Amniotic epithelial cell (primary cell): ENCODE data around the gene FNDC3B.

Experiments
- DNase-seq: peaks from one replicate; pipeline ENCODE4 v3.0.0-alpha.2; 2010; ENCODE audit warnings: low read depth

FNDC3B gene

DNA sequence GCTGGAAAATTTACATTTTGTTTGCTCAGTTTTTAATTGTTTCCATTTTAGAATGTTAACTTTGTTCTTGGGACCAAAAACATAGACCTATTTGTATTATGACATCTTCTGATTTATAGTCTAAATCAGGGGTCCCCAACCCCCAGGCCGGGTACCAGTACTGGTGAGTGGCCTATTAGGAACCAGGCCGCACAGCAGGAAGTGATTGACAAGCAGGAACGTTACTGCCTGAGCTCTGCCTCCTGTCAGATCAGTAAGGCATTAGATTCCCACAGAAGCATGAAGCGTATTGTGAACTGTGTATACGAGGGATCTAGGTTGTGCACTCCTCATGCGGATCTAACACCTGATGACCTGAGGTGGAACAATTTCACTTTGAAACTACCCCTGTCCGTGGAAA, 357.0 kb downstream of the FNDC3B start:
- DNase-seq = no peak

DNA sequence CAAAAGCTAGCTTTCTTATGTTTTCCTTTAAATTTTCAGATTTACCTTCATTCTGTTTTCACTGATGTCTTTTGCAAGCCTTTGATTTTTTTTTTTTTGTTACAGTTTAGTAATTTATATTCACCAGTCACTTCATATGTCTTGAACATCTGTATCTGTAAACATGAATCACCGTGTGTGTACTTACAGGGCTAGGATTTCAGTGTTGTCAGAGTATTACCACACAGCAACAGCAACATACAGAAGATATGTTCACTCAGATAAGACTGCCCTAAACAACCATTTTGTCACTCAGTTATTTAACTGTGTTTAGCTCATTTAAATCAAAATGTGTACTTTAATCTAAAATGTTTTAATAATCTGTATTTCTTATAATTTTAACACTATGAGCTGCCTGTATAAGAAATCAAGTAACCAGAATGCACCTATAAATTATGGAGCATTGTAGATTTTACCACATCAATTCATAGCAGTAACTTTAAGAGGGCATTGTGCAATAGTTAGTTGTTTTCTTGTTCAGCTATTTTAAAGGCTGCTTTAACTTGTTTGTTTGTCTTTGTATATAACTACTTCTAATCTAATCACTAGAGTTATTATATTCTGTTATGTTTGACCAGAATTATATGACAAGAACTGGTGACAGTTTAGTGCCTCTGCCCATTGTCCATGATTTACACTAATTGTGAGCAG, 358.5 kb downstream of the FNDC3B start:
- DNase-seq = peak; percentile 97

DNA sequence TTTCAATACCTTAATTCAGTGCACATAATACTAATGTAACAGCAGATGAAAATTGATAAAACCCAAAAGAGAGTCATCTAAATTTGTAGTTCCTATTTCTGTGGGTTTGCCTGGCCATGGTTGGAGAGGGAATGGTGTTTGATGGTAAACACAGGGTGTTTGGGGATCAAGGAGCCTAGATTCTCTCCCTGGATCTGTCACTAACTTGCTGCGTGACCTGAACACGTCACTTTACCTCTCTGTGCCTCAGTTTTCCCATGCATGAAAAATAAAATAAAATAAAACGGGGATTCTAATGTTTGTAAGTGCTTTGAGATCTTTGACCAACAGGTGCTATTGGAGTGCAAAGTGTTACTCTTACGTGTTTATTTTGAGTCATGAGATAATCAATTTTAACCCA, 359.1 kb downstream of the FNDC3B start:
- no peak for DNase-seq

DNA sequence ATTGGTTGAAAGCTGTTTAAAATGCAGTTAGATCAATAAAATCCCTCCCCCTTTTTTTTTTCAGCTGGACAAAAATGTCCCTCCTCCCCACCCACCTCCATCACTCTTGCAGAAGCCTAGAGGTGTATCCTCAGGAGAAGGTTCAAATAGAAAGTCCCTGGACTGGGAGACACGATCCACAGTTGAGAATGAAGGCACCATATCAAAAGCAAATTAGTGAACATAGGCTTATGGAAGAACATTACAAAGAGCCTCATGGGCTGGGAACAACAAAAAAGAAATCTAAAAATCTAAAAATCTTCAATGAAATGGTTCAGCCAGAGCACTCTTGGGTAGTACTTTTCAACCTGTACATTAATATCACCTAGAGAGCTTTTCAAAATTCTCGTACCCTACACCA, 362.7 kb downstream of the FNDC3B start:
- DNase-seq = no peak

DNA sequence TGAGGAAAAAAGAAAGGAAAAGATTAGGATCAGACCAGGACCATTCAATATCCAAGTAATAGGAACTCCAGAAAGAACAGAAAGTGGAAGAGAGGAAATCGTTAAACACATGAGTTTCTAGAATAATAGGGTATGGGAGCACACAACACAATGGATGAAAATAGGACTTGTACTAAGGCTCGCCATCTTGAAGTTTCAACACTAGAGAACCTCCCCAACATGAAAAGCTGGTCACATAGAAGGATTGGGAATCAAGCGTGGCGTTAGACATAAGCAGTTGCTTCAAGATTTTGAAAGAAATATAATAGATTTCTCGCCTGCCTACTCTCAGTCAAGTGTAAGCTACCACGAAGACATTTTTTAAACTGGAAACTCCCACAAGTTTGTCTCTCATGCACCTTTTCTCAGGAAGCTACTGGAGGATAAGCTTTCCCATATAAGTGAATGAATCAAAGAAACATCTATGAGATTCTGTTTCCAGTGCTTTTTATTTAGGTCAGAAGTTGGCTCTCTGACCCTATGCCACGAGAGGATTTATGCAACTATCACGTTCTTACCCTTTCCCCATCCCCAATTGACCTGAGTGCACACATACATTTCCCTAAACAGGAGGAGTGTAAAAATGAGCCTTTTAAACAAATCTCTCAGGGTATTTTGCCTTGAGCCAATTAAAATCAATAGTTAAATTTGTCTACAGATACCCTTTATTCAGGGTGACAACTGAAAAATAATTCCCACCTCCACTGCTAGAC, 363.7 kb downstream of the FNDC3B start:
- DNase-seq = no peak

DNA sequence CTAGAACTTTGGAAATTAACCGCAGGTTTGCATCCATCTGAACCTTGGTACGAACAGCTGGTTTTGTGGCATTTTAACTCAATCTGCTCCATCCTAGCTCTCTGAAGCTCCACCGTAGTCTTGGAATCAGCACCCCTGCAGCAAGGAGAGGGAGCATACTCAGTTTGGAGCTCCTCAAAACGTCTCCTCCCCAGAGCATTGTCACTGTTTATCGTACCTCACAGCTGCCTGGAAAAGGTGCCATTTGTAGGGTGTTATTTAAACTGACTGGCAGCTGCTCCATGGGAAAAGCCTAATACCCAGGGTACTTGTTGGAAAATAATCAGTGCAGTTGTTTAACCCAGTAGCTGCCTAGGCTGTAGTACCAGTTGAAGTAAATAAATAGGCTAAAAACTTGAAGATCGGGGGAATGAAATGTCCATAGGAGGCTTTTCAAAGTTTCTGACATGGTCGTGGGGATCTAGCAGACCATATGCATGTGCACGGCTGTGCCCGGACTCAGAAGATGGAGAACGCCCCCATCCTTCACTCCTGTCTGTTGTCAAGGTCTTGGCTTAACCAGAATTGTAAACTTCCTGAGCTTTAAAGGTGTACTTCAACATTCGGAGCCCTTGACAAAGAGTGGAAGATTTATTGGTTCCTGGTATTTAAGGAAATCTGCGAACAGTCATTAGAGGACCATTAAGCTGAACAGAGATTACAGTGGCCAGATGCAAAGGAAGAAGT, 365.0 kb downstream of the FNDC3B start:
- DNase-seq = no peak

- no peak for DNase-seq
Measured at GRCh38 chr3:172405914-172406313, 366.5 kb downstream of the FNDC3B start.

GRCh38 chr3:172407872-172408271, 368.5 kb downstream of the FNDC3B start:
- no peak for DNase-seq

- no peak for DNase-seq
Measured at GRCh38 chr3:172410702-172411477, 371.5 kb downstream of the FNDC3B start.

DNA sequence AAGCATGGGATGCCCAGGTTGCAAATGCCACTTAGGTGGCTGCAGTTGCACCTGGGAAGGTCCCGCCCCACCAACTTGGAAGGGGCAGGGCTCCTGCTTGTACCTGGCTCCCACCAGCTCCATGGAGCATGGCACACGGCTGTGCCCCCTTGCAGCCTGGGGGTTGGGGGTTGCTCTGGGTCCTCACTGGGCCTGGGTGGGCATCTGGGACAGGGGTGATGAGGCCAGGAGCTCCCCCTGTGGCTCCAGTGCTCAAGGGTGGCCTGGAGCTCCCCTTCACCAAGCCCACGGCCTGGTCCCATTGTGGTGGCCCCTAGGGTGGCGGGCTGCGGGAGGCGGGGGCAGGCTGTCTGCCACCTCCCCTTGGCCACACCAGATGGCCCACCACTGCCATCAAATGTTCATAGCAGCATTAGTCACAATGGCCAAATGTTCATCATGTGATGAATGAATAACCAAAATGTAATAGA, 372.1 kb downstream of the FNDC3B start:
- DNase-seq = no peak

DNA sequence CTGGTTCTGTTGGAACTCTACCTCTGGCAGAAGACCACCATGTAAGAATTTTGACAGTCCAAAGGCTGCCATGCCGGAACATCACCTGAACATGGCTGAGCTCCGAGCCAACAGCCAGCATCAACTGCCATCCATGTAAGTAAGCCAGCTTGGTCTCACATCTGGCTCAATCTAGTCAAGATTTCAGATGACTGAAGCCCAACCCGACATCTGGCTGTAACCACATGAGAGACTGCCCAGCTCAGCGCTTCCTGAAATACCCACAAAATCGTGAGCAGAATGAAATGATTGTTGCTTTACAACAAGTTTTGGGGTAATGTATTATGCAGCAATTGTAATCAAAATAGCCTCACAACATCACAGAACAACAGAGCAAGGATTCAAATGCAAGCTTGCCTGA, 375.9 kb downstream of the FNDC3B start:
- DNase-seq = no peak

GRCh38 chr3:172437713-172438112, 398.3 kb downstream of the FNDC3B start:
- no peak for DNase-seq

GRCh38 chr3:172438186-172438585, 398.8 kb downstream of the FNDC3B start:
- DNase-seq = no peak

- DNase-seq = no peak
Measured at GRCh38 chr3:172441581-172441980, 402.2 kb downstream of the FNDC3B start.

DNA sequence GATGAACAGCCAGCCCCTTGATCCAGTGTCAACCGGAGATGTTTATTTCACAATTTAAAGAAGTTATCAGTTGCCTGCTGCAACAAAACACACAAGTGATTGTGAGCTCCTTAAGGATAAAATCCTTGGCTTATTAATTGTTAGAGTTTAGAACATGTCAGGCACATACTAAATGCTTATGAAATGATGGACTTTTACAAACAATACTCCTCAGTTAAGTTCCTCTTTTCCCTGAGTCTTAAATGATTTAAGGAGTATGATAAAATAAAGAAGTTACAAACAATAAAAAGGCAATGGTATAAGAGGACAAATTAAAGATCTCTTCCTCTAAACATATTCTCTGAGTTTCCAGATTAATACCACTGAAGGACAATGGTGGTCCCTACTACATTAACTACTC, 403.2 kb downstream of the FNDC3B start:
- DNase-seq = no peak

GRCh38 chr3:172444821-172445220, 405.4 kb downstream of the FNDC3B start:
- no peak for DNase-seq

GRCh38 chr3:172446198-172446597, 406.8 kb downstream of the FNDC3B start:
- no peak for DNase-seq

GRCh38 chr3:172447611-172448579, 408.5 kb downstream of the FNDC3B start, which contains the start of gene GHSR:
Gene GHSR (minus strand): TSS chr3:172448456. CDS start chr3:172448413, 43 bp downstream.
- DNase-seq = no peak

DNA sequence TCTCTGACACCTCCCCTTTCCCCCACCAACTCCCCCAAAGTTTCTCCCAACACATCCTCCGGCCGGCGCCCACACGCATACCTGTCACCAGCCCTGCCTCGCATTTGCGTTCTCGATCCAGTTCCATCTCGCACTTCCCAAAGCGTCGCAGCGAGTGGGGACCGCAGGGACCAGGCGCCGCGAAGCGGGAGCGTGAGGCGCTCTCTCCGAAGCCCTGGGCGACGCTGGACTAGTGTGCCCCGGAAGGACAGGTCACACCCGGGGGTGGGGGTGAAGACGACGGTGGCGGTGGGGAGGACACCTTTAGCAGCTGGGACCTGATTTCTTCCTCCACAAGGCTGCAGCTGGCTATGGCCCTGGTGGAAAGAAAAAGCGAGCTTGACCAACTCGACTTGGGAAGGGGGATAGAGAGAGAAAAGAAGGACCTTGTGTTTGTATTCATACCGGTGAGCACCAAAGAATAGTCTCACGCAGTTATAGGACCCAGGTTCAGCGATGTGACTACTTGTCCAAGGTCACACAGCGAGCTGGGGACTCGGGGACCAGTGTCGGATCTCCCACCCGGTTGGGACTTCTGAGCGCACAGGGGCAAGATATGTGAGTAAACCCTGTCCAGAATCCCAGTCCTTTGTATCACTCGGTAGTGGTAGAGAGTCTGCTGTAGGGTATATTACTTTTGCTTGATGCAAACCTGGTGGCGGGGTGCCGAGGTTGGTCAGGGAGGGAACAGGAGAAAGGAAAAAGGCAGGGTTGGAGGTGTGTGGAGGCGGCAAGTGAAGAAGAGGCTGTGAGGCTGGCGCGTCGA, 409.5 kb downstream of the FNDC3B start:
- DNase-seq = no peak
